Measurements from ENCODE around the gene SUPT16H.

GRCh38 chr14:21322716-21323115, 61.1 kb downstream of the SUPT16H start:
- TF ChIP-seq CTCF (IDR thresholded peaks at IDR 0.05): no peak
- TF ChIP-seq EP300 (IDR thresholded peaks at IDR 0.05): no peak
